ENCODE data around the gene TSPAN32.

The TSPAN32 gene

GRCh38 chr11:2331404-2331803 is 29.6 kb downstream of the TSPAN32 start:
- TF ChIP-seq MAX (IDR thresholded peaks at IDR 0.05) (no peak), NFIC (IDR thresholded peaks at IDR 0.05) (no peak), TAF1 (IDR thresholded peaks at IDR 0.05; ENCODE audit: low read depth) (no peak), ZBTB7A (IDR thresholded peaks at IDR 0.05; ENCODE audit: low read depth) (no peak), USF1 (IDR thresholded peaks at IDR 0.05) (no peak), CREB1 (IDR thresholded peaks at IDR 0.05; ENCODE audit: low read depth) (no peak), RAD21 (IDR thresholded peaks at IDR 0.05; ENCODE audit: low read depth) (no peak), FOXM1 (IDR thresholded peaks at IDR 0.05; ENCODE audit: borderline replicate concordance, low read depth) (no peak), EGR1 (IDR thresholded peaks at IDR 0.05) (no peak), YY1 (IDR thresholded peaks at IDR 0.05; ENCODE audit: low read depth) (no peak), EP300 (IDR thresholded peaks at IDR 0.05; ENCODE audit: borderline replicate concordance) (no peak)

GRCh38 chr11:2342557-2342956 is 40.7 kb downstream of the TSPAN32 start:
- no peak for TF ChIP-seq YY1 (IDR thresholded peaks at IDR 0.05; ENCODE audit: low read depth)
- no peak for TF ChIP-seq TEAD4 (IDR thresholded peaks at IDR 0.05)
- no peak for TF ChIP-seq FOXM1 (IDR thresholded peaks at IDR 0.05; ENCODE audit: borderline replicate concordance, low read depth)
- TF ChIP-seq TCF12 (IDR thresholded peaks at IDR 0.05; ENCODE audit: low read depth), result no peak
- no peak for TF ChIP-seq TAF1 (IDR thresholded peaks at IDR 0.05; ENCODE audit: low read depth)
- no peak for TF ChIP-seq MAX (IDR thresholded peaks at IDR 0.05)
- no peak for TF ChIP-seq USF1 (IDR thresholded peaks at IDR 0.05)
- no peak for TF ChIP-seq EP300 (IDR thresholded peaks at IDR 0.05; ENCODE audit: borderline replicate concordance)
- TF ChIP-seq REST (IDR thresholded peaks at IDR 0.05; ENCODE audit: low read depth), result no peak
- TF ChIP-seq CREB1 (IDR thresholded peaks at IDR 0.05; ENCODE audit: low read depth), result no peak
- no peak for TF ChIP-seq CEBPB (IDR thresholded peaks at IDR 0.05)

- TF ChIP-seq TEAD4 (IDR thresholded peaks at IDR 0.05) (no peak), EGR1 (IDR thresholded peaks at IDR 0.05) (no peak), ZBTB7A (IDR thresholded peaks at IDR 0.05; ENCODE audit: low read depth) (no peak), CEBPB (IDR thresholded peaks at IDR 0.05) (no peak), TCF12 (IDR thresholded peaks at IDR 0.05; ENCODE audit: low read depth) (no peak), TAF1 (IDR thresholded peaks at IDR 0.05; ENCODE audit: low read depth) (no peak), USF1 (IDR thresholded peaks at IDR 0.05) (no peak), NFIC (IDR thresholded peaks at IDR 0.05) (no peak), CREB1 (IDR thresholded peaks at IDR 0.05; ENCODE audit: low read depth) (no peak), EP300 (IDR thresholded peaks at IDR 0.05; ENCODE audit: borderline replicate concordance) (no peak), RAD21 (IDR thresholded peaks at IDR 0.05; ENCODE audit: low read depth) (no peak), FOXM1 (IDR thresholded peaks at IDR 0.05; ENCODE audit: borderline replicate concordance, low read depth) (no peak), REST (IDR thresholded peaks at IDR 0.05; ENCODE audit: low read depth) (no peak), MAX (IDR thresholded peaks at IDR 0.05) (no peak), YY1 (IDR thresholded peaks at IDR 0.05; ENCODE audit: low read depth) (no peak)
Measured at GRCh38 chr11:2342981-2343380, 41.2 kb downstream of the TSPAN32 start.

- no peak for TF ChIP-seq TAF1 (IDR thresholded peaks at IDR 0.05; ENCODE audit: low read depth)
- no peak for TF ChIP-seq TCF12 (IDR thresholded peaks at IDR 0.05; ENCODE audit: low read depth)
- no peak for TF ChIP-seq ZBTB7A (IDR thresholded peaks at IDR 0.05; ENCODE audit: low read depth)
- no peak for TF ChIP-seq CREB1 (IDR thresholded peaks at IDR 0.05; ENCODE audit: low read depth)
- no peak for TF ChIP-seq RAD21 (IDR thresholded peaks at IDR 0.05; ENCODE audit: low read depth)
- TF ChIP-seq FOXM1 (IDR thresholded peaks at IDR 0.05; ENCODE audit: borderline replicate concordance, low read depth), result no peak
- TF ChIP-seq REST (IDR thresholded peaks at IDR 0.05; ENCODE audit: low read depth), result no peak
- TF ChIP-seq EP300 (IDR thresholded peaks at IDR 0.05; ENCODE audit: borderline replicate concordance), result no peak
- TF ChIP-seq USF1 (IDR thresholded peaks at IDR 0.05), result no peak
- no peak for TF ChIP-seq NFIC (IDR thresholded peaks at IDR 0.05)
- no peak for TF ChIP-seq EGR1 (IDR thresholded peaks at IDR 0.05)
- no peak for TF ChIP-seq YY1 (IDR thresholded peaks at IDR 0.05; ENCODE audit: low read depth)
- TF ChIP-seq MAX (IDR thresholded peaks at IDR 0.05), result no peak
- TF ChIP-seq CEBPB (IDR thresholded peaks at IDR 0.05), result no peak
- no peak for TF ChIP-seq TEAD4 (IDR thresholded peaks at IDR 0.05)
Measured at GRCh38 chr11:2343502-2343901, 41.7 kb downstream of the TSPAN32 start.

All from Ishikawa (cell line).